GM19025 (cell line): ENCODE measurements around the gene HOXC12.

Experiments
- ATAC-seq: cut with Tn5 transposase; IDR thresholded peaks from one replicate; pipeline ENCODE4 v1.9.1; 2021; ENCODE audit warnings: mild to moderate bottlenecking, low read depth, moderate library complexity; ENCODE audit not compliant: unreplicated experiment

Gene HOXC12

GRCh38 chr12:54005853-54006558 is 51.3 kb downstream of the HOXC12 start:
- ATAC-seq = no peak

GRCh38 chr12:54006559-54007220 is 52.0 kb downstream of the HOXC12 start:
- ATAC-seq = no peak

GRCh38 chr12:54007538-54008259 is 53.0 kb downstream of the HOXC12 start:
- no peak for ATAC-seq

- ATAC-seq = no peak
Observed at GRCh38 chr12:54008260-54008552, 53.5 kb downstream of the HOXC12 start.
